Sigmoid colon (tissue), 4 donors: ENCODE data around the gene LPGAT1.

ENCODE experiments used
- EP300 ChIP-seq, 4 donors: sonication (generic); formaldehyde crosslinking; IDR thresholded peaks; one replicate each; pipeline ENCODE4 v1.6.1; 2017; ENCODE audit warnings: antibody characterized with exemption in 4 of 4
- POLR2A ChIP-seq, 2 donors: fragments of 450-650 bp; IDR thresholded peaks; one replicate each; pipeline ENCODE4 v1.6.1; 2016; ENCODE audit warnings: antibody characterized with exemption in 2 of 2, mild to moderate bottlenecking in 2 of 2, moderate library complexity in 2 of 2
- POLR2AphosphoS5 ChIP-seq, 4 donors: sonication (generic); formaldehyde crosslinking; IDR thresholded peaks; one replicate each; pipeline ENCODE4 v1.6.1; 2017; ENCODE audit warnings: antibody characterized with exemption in 4 of 4
- TF ChIP-seq, protein P1 (sequence below), 4 experiments: fragments of 450-650 bp in 3 of 4; fragments of 200-600 bp in 1 of 4; IDR thresholded peaks; one replicate each; pipeline ENCODE4 v1.5.1; 2016 to 2019; ENCODE audit warnings: antibody characterized with exemption in 4 of 4, mild to moderate bottlenecking in 3 of 4, moderate library complexity in 2 of 4

DNA sequence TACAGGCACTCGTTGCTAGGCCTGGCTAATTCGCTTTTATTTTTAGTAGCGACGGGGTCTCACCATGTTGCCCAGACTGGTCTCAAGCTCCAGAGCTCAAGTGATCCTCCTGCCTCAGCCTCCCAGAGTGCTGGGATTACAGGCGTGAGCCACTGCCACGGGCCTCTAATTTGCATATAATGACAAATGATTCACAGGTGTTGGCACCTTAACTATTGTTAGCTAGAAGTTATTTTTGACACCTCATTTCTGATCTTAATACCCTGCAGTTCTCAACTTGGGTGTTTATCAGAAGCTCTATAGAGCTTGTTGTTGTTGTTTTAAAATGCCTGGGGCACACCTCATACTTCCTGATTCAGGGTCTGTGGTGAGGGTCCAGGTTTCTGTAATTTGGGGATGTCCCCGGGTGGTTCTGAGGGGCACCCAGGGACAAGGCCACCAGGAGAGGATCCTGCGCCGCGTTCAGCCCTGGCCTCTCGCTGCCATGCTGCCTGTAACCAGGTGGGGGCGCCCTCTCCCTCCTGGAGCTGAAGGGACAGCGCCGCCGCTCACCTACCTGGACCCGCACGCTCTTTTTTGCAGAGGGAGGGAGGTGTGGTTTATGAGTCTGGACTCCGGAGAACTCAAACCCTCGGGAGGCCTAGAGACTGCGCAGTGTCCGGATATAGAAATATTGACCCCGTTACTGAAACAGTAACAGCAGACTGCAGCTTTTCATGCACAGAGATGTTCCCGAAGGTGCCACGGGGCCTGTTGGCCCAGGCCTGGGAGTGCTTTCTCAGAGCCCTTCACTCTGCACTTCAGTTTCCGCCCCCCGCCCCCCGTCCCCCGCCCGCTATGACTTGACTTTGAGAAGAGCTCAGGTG, 132.2 kb downstream of the LPGAT1 start:
- TF ChIP-seq, protein P1, sequence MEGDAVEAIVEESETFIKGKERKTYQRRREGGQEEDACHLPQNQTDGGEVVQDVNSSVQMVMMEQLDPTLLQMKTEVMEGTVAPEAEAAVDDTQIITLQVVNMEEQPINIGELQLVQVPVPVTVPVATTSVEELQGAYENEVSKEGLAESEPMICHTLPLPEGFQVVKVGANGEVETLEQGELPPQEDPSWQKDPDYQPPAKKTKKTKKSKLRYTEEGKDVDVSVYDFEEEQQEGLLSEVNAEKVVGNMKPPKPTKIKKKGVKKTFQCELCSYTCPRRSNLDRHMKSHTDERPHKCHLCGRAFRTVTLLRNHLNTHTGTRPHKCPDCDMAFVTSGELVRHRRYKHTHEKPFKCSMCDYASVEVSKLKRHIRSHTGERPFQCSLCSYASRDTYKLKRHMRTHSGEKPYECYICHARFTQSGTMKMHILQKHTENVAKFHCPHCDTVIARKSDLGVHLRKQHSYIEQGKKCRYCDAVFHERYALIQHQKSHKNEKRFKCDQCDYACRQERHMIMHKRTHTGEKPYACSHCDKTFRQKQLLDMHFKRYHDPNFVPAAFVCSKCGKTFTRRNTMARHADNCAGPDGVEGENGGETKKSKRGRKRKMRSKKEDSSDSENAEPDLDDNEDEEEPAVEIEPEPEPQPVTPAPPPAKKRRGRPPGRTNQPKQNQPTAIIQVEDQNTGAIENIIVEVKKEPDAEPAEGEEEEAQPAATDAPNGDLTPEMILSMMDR (IDR thresholded peaks at IDR 0.05) = peak; percentile 40 to 85 (median 84)
- TF ChIP-seq POLR2AphosphoS5 (IDR thresholded peaks at IDR 0.05) (no peak), POLR2A (IDR thresholded peaks at IDR 0.05) (no peak), EP300 (IDR thresholded peaks at IDR 0.05) (no peak)
